GM18517 (cell line): Measurements from ENCODE around the gene PDK4.
"Not testable (repeated sequence)": the region's sequence is repeated elsewhere in the genome, so short reads cannot be mapped to it uniquely, and the experiment has no call there.

Experiments
- ATAC-seq: cut with Tn5 transposase; IDR thresholded peaks from one replicate; pipeline ENCODE4 v1.9.1; 2021; ENCODE audit warnings: mild to moderate bottlenecking, moderate library complexity; ENCODE audit not compliant: unreplicated experiment

PDK4 gene

DNA sequence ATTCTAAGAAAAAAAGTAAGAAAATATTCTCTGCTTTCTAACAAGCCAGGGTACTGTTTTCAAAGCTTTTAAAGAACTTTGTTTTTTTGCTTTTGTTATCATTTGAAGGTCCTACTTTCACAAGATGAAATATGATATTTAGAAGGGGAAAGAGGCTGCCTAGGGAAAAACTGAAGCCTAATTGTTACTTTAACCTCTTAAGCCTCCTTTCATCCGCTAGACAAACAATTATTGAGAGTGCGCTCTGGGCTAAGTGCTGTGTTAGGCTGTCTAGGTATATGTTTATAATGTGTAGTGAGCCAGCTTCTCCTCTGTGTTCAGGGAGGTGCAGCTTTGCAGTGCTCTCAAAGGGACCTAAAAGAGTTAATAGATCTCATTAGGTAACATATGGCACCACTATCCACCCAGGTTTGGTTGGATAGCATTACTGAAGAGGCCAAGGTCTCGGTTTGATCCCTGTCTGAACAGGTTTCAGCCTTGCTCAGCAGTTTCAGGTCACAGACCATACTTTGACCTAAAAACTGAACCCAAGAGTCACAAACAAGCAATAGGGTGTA lies 17.9 kb downstream of the PDK4 start:
- ATAC-seq: no peak

DNA sequence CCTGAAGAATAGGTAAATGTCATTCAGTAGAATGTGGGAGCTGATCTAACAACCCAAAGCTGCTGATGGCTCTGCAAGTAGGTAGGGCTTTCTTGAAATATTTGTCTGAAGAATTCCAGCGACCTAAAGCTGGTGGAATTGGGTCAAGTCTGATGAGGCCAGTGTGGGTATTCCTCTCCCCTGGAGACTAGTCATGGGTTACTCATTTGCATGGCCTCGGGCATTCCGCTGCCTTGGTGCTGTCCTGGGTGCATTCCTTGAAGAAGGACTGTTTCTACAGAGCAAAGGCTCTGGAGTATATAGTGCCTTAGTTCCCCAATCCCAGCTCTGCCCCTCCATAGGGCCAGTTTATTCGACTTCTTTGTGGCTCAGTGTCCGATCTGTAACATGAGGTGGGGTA lies 19.2 kb downstream of the PDK4 start:
- ATAC-seq: no peak

- ATAC-seq: no peak
Measured at GRCh38 chr7:95569720-95570119, 26.6 kb downstream of the PDK4 start.

DNA sequence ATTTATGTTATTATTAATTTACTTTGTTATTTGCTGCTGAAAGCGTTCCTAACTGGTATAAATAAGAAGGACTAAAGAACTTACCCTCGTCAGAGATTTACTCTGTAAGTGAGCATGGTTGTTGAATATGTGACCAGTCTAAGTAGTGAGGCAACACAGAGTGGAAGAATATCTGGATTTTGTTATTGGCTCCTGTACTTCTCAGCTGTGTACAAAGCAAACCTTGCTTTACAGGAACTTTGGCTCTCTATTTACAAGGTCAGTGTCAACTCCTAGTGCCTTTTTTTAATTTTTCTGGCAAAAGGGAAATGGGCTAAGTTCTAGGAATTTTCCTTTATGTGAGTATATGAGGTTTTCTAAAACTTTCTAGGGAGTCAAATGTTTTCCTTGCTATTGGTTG lies 35.6 kb downstream of the PDK4 start:
- ATAC-seq: no peak

DNA sequence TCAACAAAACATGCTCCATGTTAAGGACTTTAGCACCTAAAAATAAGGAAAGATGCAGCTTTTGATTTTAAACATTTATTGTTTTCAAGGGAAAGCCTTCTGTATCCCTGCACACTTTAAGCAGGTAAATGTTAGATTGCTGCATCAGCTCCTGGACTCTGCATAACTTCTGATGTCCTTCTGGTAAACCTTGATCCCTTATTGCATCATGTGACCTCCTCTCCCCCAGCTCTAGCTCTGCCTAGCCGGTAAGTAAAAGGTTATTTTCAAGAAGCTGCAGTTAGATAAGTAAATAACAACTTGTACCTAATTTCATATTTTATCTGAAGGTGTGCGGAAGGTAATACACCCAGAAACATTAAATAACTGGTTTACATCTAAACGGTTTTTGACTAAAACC lies 37.5 kb downstream of the PDK4 start:
- ATAC-seq: no peak

DNA sequence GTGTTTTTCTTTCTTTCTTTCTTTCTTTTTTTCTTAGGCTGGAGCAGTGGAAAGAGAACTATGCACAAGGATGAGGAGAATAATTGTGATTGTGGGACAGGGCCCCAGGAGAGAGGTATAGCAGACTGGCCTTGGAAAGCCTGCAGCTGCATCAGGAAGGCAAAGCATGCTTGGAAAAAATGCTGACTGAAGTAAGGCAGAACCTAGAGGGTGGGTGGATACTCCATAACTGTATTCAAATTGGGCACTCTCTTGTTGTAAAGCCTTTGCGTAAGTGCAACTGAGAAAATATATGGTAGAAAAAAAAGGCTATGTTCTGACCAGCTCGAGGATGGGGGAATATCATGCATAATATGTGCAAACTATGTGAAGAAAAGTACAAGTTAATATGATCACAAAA lies 39.5 kb downstream of the PDK4 start:
- ATAC-seq: no peak

- ATAC-seq: no peak
Measured at GRCh38 chr7:95553939-95554338, 42.4 kb downstream of the PDK4 start.

DNA sequence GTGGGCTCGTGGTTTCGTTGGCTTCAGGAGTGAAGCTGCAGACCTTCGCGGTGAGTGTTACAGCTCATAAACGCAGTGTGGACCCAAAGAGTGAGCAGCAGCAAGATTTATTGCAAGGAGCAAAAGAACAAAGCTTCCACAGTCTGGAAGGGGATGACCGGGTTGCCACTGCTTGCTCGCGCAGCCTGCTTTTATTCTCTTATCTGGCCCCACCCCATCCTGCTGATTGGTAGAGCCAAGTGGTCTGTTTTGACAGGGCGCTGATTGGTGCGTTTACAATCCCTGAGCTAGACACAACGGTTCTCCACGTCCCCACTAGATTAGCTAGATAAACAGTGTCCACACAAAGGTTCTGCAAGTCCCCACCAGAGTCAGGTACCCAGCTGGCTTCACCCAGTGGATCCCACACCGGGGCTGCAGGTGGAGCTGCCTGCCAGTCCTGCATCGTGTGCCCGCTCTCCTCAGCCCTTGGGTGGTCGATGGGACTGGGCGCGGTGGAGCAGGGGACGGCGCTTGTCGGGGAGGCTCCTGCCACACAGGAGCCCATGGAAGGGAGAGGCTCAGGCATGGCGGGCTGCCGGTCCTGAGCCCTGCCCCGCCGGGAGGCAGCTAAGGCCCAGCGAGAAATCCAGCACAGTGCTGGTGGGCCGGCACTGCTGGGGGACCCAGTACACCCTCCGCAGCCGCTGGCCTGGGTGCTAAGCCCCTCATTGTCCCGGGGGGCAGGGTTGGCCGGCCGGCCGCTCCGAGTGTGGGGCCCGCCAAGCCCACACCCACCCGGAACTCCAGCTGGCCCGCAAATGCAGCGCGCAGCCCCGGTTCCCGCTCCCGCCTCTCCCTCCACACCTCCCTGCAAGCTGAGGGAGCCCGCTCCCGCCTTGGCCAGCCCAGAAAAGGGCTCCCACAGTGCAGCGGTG lies 44.0 kb downstream of the PDK4 start:
- not testable (repeated sequence) for ATAC-seq

DNA sequence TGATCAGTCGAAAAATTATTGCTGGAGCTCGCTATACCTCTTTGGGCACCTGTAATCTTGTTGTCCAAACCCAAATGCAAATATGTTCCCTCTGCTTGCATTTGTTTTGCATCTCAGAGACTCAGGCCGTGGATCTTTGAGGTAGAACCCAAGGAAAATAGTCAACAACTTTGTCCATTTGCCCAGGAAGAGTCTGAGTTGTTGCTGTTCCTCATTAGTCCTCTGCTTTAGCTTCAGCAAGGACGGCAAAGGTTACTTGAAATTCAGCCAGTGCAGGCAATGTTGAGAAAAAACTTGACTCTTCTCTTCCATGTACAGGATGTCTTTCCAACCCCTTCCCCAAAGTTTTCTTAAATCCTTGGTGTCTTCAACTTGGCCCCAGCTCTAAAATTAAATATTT lies 45.8 kb downstream of the PDK4 start:
- ATAC-seq: no peak

GRCh38 chr7:95549818-95550529 lies 46.3 kb downstream of the PDK4 start:
- ATAC-seq: no peak

DNA sequence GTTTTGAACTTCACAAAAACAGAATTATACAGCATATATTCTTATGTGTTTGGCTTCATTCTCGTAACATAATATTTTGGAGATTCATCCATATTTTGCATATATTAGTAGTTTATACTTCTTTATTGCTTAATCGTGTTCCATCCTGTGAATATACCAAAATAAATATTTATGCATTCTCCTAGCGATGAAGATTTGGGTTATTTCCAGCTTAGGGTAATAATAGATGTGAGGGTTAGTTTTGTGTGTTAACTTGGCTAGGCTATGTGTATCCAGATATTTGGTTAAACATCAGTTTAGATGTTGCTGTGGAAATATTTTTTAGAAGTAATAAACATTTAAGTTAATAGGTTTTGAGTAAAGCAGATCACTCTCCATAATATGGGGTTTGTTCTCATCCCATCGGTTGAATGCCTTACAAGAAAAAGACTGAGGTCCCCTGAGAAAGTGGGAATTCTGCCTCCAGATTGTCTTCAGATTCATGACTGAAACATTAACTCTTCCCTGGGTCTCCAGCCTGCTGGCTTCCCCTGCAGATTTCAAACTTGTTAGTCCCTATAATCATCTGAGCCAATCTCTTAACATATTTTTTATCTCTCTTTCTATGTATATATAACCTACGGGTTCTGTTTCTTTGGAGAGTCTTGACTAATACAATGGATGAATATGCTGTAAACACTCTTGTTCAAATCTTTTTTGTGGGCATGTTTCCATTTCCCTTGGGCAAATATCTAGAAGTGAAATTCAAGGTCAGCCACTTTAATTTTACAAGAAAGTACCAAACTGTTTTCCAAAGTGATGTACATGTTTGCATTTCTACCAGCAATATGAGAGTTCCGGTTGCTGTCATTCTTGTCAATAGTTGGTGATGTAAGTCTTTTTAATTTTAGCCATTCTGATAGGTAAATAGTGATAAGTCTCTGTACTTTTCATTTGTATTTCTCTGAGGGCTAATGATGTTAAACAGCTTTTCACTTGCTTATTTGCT lies 48.7 kb downstream of the PDK4 start:
- no peak for ATAC-seq

GRCh38 chr7:95546647-95547046 lies 49.7 kb downstream of the PDK4 start:
- ATAC-seq: no peak

DNA sequence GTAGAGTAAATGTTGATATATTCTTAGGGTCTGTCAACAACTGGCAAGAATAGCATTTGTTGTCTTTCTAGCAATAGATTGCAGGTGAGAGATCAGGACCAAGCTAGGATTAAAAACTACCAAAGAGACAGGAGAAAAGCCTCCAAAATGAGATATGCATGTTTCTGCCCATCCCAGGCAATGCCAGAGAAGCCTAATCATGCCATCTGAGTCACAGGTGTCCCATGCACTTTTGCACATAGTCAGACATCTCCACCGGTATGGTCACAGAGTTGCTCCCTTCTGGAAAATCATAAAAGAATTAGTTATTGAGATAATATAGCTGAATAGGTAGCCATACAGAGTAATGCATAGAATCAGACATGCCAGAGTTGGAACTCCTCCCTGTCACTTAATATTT lies 50.6 kb downstream of the PDK4 start:
- ATAC-seq: no peak

- ATAC-seq: no peak
Measured at GRCh38 chr7:95545007-95545615, 51.2 kb downstream of the PDK4 start.

DNA sequence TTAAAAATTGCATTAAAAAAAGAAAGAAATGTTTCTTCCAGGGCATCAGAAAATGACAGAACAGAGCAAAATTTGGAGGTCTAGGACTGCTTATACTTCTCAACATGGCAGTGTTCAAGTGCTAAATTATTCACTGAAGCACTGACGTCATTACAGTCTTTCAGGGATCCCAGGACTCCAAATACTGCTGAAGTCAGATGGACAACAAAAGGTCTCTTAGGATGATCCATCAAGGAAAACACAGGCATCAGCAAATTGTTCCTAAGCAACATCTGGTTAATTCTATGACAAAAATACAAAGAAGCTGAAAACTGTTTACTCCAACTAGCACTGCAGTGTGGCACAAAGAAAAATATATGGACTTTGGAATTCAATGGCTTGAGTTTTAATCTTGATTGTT lies 52.1 kb downstream of the PDK4 start:
- ATAC-seq: no peak

GRCh38 chr7:95543312-95543711 lies 53.0 kb downstream of the PDK4 start:
- no peak for ATAC-seq

- no peak for ATAC-seq
Measured at GRCh38 chr7:95540366-95540765, 56.0 kb downstream of the PDK4 start.

GRCh38 chr7:95539426-95539825 lies 56.9 kb downstream of the PDK4 start:
- ATAC-seq: no peak

- no peak for ATAC-seq
Measured at GRCh38 chr7:95537468-95537867, 58.8 kb downstream of the PDK4 start.

DNA sequence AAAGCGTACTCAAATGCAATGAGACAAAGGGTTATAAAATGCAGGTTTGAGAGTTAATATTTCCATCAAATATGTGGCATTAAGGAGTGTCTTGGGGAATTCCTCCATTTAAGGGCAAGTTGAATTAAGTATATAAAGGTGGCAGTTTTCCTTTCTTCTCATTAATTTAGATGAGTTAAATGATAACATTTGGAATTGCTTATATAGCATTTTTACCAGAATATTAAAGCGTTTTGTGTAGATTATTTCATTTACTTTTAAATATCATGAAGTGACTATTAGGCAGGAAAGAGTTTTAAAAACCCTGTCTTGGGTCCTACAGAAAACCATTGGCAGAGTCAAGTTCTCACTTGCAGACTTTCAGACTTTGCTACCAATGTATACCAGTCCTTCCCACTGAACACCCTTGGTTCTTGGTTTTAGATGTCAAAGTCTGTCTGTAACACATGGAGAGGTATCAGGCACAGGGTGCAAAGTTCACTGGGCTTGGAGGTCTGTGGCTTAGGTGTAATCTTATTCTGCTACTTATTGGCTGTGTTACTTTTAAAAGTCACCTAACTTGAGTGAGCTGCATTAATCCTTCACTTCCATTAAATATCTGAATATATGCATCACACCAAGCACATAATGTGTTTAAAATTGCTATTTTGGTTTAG lies 59.5 kb downstream of the PDK4 start:
- no peak for ATAC-seq
